Activated CD8-positive, alpha-beta memory T cell treated with anti-CD3 and anti-CD28 coated beads, Interleukin-2, amount 50 U/mL, for 4 hours (primary cell): ENCODE measurements around the gene PRR29.
"Not testable (repeated sequence)": the region's sequence is repeated elsewhere in the genome, so short reads cannot be mapped to it uniquely, and the experiment has no call there.

Experiments used
- DNase-seq: peaks from one replicate; pipeline ENCODE4 v3.0.0-alpha.2; 2020

PRR29 gene

DNA sequence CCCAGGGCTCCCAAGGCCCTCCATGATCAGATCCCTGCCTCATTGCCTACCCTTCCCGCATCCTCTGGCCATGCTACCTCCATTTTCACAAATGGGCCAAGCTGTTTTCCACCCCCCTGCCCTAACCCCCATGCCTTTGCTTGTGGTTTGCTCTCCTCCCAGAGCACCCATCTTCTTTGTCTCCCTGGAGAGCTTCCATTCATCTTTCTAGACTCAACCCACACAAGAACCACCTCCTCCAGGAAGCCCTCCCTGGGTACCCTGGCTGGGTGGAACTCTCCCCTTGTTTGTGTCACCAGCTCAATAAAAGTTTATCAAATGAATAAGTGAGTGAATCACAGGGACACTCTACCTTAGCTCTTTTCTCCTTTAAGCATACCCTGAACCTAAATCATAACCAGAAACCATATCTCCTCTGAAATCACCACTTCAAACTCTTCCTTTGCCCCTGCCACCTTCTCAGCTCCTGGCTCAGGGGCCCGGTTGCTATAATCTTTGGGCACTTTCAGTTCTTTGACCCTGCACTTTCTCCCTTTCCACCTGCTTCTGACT lies 22.5 kb upstream of the PRR29 start:
- no peak for DNase-seq

DNA sequence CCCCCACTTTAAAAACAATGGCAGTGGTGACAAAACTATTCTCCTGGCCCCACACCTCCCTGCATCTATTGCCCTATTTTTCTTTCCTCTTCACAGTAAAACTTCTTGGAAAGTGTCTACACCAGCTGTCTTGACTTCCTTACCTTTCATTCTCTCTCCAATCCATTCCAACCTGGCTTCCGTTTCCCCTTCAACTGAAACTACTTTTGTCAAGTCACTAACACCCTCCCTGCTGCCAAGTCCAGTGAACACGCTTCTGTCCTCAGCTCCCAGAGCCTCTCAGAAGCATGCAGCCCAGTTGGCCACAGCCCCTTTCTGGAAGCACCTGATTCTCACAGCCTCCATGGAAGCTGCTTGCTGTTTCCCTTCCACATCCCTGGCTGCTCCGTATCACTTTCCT lies 21.4 kb upstream of the PRR29 start:
- DNase-seq = no peak

DNA sequence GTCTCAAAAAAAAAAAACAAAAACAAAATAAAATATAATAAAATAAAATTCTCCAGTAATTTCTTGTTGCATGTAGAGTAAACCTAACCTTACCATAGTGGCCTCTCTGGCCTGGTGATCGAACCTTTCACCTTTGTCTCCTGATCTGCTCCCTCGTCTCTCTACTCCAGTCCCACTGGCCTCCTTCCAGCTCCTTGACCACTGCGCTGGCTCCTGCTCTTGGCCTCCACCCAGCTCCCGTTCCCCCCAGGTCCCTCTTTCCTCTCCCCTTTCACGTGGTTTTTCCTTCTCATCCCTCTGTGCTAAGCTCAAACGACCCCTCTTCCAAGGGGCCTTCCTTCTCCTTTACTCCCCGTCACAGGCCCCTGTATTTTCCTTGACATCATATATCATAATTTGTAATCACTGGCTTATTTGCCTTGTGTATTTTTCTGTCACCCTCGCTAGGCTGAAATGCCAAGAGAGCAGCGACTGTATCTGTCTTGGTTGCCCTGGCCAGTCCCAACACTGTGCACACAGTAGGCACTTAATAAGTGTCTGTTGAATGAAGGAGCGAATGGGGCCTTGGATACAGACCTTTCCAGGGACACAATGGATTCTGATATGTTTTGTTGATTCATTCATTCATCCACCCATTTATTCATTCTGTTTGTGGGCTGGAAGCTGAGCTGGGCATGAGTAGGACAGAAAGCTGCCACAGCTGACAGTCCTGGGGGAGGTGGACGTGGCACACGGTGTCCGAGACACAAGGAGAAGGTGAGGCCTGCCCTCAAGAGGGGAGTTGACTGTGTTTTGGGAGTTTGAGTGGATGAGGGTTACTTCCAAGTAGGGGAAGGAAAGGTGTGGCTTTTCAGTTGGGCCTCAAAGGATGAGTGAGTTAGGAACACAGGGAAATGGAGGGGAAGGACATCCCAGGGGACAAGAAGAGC lies 19.6 kb upstream of the PRR29 start:
- no peak for DNase-seq

DNA sequence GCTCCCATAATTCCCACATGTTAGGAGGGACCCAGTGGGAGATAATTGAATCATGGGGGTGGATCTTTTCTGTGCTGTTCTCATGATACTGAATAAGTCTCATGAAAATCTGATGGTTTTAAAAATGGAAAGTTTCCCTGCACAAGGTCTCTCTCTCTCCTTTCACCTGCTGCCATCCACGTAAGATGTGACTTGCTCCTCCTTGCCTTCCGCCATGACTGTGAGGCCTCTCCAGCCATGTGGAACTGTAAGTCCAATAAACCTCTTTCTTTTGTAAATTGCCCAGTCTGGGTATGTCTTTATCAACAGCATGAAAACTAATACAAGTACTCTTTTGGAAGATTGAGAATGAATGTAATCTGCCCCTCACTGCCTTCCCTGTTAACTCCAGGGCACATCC lies 15.5 kb upstream of the PRR29 start:
- DNase-seq = not testable (repeated sequence)

DNA sequence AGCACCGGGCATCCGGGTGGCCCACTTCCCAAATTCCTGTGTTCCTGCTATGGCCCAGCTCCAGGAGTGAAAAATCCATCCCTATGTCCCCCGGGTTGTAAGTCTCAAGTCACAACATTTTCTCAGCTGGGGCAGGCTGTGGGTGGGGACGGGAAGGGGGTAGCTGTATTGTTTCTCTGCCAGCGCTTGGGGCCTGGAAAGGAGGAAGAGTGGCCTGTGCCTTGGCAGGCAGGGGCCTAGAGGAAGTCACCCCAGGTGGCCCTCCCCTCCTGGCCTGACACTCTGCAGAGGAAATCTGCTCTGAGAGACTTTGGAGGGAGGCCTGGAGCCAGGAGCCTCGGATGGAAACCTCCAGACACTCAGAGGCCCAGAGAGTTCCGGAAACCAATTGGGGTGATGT lies 14.8 kb upstream of the PRR29 start:
- no peak for DNase-seq

DNA sequence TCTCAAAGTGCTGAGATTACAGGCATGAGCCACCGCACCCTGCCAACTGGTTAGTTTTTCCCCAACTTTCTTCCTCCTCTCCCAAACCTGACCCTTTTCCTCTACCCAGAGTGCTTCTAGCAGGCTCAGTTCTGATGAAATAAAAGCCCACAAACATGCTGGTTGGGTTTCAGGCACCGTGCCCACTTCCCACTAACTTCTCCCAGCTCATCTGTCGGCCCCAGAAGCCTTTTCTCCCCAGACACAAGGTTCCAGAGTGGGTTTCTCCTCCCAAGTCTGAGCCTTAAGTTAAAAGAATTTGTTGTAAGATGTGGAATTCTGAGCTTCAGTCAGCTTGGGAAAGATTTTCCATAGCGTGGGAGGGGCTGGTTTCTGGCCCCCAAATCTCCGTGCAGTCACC lies 13.9 kb upstream of the PRR29 start:
- DNase-seq = no peak

DNA sequence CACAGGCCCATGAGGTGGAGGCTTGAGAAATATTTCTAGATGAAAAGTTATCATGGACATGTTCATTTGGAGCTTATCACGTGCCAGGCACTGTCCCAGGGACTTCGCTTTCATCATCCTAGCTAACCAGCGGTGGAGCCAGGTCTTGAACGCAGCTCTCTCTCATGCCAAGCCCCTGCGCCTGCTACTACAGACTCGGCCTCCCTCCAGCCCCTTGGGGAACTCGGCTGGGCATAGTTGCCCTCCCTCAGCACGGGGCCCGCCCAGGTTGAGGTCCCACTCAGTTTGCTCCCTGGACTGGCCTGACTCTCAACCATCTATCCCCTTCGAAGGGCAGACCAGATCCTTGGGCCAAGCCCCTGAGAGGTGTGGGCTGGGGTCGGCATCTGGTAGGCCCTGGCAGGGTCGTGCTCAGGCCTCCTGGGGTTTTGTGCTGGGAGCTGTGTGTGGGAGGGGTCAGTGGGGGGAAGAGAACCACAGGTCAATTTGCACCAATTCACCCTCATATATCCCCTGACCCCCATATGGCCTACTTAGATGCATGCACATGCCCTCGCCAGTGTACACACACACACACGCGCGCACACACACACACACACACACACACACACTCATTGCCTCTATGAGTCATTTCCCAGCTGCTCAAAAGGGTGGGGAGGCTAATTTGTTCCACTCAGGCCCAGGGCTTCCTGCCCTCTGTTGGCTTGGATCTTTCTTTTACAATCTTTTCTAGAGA lies 13.3 kb upstream of the PRR29 start:
- DNase-seq = peak; percentile 49

DNA sequence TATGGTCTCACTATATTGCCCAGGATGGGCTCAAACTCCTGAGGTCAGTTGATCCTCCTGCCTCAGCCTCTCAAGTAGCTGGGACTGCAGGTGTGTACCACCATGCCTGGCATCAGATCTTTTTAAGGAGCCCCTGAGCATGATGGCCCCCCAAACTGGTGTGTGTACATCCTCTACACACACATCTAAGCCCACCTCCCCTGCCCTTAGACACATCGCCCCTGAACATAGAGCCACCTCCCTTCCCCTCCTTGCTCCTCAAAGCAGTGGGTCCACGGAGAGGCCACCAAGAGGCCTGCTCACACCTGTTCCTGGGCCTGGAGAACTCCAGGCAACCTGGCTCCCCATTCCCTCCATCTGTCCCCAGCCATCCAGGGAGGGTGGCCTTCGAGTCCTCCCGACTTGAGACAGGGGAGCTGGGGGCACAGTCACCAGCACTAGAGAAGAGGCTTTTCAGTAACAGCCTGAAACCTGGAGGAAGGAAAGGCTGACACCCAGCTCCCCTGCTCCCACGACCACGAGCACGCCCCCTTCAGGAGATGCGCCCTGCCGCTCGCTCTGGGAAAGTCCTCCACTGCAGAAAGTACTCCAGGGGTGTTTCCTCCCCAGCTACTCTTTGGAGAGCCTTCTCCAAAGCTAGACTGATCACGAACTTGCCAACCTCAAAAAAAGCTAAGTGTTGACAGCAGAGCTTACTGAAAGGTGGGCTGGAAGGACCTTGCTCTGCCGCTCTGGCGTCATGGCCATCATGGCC lies 12.6 kb upstream of the PRR29 start:
- no peak for DNase-seq

DNA sequence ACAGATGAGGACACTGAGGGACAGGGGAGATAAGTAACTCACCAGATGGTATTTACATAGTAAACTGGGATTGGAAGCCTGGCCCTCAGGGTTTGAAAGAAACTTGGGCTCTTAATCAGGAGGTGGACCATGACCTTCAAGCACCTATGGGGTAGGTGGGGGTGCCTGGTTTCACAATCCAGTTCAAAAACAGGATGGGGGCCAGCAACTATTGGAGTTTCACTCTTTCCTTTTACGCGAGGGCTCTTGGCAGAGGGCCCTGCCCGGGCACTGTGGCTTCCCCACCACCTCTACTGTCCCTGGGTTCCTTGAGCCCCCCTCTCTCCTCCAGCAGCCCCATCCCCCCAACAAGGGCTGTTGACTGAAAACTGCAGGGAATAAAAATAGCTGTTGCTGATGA lies 11.3 kb upstream of the PRR29 start:
- no peak for DNase-seq

DNA sequence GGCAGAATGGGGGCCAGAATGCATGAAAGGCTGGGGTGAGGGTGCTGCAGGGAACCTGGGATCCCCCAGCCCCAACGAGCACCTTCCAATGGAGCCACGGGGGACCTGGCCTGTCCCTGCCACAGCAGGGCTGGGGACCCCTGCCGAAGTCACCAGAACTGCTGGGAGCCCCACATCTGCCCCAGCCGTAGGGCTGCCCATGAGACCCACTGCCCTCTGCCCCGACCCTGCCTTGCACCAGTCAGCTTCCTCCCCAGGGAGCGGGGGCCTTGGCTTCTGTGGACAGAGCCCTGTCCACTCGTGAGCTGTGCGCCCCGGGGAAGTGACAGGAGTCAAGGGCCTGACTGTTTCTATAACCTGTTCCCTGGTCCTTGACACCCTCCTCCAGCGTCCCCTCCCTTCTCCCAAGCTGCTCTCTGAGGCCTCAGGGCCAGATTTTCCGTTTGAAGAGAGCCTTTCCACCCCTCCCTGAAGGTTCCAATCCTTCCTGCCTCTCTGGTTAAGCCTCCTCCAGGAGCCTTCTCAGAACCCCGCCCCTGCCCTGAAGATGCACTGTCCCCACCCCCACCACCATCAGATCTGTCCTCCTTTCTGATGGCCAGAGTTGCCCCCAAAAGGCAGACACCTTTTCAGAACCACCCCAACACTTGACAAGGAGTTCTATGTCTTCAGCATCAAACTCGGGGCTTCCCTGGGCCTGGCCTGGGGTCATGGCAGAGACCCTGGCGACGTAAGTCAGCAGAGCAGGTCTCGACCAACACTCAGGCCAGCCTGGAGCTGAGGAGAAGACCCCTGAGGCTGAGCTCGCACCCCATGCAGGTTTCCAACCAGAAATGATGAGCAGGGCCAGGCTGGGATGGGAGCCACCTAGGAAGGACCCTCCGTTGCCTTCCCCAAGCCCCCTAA lies 10.7 kb upstream of the PRR29 start:
- DNase-seq = no peak

DNA sequence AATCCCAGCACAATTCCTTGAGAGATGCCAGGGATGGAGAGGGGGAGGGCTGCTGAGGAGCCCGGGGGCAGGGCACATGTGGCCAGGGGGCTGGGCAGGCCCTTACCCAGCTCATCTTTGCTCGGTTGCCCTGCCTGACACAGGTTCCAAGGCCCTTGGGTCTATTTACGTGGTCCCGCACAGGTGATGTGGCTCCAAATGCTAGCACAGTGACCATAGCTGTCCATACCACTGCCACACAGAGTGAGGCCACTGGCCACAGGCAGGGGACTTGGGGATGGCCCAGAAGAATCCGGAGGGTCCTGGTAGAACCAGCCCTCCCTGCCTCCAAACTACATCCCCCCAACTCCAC lies 10.0 kb upstream of the PRR29 start:
- no peak for DNase-seq

DNA sequence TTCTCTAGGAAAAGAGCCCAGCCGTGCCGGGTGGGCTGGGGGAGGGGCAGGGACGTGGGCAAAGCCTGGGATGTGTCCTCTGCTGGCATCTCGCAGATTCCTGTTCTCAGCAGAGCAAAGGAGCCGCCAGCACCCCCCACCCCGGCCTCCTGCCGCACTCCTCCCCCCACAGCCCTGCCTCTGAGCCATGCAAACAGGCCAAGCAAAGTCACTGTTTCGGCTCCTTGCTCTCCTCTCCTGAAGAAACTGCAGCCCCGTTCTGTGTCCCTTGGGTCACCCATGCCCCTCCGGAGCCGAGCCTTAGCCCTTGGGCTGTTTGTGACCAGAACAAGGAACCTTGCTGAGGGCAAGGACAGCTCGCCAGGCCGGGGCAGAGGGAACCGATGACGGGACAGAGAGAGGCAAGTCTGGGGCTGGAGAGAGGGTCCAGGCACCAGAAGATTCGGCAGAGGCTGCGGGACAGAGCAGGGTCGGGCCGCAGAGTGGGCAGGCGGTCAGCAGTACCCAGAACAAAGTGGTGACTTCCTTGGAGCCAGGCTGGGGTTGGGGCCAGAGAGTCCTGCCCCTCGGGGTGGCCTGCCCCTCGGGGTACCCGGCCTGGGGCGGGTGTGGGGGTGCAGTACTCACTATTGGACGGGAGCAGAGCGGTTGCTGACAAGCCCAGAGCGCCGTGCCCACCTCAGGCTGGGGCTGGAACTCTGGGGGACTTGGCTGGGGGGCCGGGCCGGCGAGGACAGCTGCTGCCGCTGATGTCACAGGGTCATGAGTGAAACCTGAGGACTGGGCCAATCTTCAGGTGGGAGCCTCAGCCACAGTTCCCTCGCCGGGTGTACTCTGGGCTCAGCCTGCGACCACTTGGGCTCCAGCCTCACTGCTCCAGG lies 9.2 kb upstream of the PRR29 start:
- no peak for DNase-seq

DNA sequence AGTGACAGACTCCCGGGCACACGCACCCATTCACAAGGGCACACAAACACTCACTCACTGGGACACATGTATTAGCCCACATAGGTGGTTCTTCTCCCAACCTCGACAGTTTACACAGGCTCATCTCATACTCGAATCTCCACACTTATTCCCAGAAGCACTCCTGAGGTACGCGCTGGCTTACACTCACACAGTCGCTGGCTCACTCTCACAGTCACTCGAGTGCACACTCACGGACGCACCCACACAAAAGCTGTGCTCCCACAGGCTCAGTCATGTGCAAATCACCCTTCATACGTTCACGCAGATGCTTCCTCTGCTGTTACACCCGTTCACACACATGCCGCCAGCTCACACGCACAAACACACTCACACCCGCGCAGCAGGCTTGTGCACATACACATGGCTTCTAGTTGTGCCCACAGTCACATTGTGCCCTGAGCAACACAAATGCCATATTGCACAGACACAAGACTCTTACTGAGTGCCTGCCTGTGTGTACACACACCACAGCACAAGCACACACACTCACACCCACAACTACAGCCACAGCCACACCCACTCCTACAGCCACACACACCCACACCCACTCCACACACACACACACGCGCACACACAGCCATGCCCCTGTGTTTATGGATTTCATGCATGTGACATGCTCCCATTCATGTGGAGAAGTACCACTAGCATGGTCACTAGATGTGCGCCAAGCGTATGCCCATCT lies 8.4 kb upstream of the PRR29 start:
- DNase-seq = no peak

DNA sequence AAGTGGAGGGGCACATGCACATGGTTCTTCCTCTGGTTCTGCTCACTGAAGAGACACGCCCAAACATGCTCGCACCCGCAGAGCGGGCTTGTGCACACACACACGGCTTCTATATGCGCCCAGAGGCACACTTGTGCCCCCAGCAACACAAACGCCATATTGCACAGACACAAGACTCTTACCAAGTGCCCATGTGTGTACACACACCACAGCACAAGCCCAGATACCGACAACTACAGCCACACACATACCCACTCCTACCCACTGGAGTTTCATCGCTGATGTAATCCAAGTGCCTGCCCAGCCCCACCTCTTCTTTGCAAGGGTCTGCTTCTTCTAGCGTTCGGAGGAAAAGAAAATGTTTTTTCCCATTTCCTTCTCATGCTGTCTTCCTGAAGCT lies 6.5 kb upstream of the PRR29 start:
- DNase-seq = no peak

DNA sequence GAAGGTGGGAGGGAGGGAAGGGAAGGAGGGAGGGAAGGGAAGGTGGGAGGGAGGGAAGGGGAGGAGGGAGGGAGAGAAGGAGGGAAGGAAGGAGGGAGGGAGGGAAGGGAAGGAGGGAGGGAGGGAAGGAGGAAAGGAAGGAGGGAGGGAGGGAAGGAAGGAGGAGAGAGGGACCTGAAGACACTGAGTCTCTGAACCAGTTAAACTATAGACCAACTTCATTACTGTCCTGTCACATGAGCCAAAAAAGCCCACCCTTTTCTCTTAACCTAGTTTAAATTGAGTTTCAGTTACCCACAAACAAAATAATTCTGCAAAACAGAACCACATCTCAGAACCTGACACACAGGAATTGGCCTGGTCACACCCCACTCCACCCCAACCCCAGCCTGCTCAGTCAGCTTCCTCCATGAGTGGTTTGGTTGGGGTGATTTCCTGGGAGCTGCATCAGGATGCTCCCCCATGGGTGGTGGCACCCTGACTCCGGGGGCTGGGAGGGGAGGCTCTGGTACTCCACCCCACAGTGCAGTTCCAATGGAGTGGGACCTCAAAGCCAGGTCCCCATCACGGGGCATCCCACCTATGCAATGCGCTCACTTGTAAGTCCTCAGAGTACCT lies 4.7 kb upstream of the PRR29 start:
- DNase-seq = no peak

DNA sequence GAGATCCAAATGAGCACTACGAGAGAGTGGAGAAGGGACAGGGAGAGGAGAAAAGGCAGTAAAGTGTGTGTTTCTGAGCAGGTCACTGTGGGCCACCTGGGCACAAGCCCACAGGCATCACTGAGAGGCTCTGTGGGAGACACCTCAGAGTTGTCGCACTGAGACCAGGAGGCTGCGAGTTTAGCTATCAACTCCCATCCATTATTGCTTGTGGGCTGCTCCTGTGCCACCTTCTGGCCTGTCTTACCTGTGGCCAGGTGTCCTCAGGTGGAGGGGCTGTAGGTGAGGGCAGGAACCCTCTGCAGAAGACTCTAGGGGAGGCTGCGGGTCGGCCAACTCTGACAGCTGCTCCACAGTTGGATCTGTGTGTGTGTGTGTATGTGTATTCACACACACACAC lies 2.5 kb upstream of the PRR29 start:
- no peak for DNase-seq

DNA sequence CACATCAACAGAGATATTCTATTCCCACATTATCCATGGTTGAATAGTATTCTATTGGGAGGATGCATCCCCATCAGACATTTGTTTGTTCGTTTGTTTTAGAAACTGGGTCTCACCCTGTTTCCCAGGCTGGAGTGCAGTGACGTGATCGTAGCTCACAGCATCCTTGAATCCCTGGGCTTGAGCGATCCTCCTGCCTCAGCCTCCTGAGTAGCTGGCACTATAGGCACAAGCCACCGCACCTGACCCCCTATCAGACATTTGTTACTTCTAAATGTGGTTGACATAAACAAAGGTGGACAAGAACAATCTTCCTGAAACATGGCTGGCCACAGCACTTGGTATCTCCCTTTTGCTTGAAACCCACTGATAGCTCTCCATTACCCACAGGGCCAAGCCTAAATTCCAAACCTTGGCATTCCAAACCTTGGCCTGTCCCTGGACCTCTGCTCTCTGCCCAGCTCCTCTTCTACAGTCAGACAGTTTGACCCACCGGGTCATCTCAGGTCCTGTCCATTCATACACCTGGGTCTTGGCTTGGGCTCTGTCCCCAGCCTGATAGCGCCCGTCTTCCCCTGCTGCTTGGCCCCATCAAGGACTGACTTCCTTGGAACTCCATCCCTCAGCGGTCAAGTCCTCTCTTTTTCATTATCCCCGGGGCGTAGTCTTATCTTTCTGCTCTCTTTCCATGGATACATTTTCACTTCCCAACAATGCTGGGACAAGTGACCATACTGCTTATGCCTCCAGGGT lies 1.5 kb upstream of the PRR29 start:
- no peak for DNase-seq

DNA sequence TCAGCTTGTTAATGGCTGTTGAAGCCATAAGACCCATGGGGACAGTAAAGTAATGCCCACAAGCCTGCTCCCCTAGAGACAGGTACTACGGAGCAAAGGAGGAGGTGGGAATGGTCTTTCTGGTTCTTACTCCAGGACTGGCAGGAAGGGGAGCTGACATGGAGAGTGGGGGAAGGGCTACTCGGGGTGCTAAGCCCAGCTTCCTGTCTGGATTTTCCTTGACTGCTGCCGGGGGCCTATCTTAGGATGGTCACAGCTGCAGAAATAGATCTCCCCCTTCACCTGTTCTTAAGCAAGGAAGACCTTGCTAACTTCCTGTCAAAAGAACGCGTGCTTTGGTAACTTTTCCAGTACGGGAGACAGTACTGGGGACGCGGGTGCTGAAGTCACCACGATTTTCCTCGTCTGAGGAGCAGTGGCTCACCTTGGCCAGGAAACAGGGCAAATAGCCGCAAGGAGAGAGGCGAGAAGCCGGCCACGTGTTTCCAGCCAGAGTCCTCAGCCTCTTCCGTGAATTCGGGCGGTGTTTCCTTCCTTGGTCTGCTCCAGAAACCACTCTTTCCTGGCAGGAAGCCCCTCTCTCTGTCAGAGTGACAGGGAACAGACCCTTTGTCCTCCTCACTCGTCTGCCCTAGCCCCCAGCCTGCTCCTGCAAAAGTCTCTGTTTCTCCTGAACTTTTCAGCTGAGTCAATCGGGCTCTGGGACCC lies 656 bp upstream of the PRR29 start:
- no peak for DNase-seq
